Ectodermal cell (in vitro differentiated cells): ENCODE data around the gene CYP26C1. TPM values are rescaled to one million over a fixed set of nuclear protein-coding genes. Genes with fewer than 3 reads are reported as not detected.
A peak's percentile ranks its signal among the peaks of the same experiment; 100 is the strongest.

Source experiments
- H3K27ac ChIP-seq: 2 replicates; pipeline ENCODE4 v1.7.0; 2013; ENCODE audit warnings: mild to moderate bottlenecking, low read depth, low read length; ENCODE audit not compliant: insufficient read depth, poor library complexity, severe bottlenecking
- H3K27me3 ChIP-seq: 2 replicates; pipeline ENCODE4 v1.7.0; 2013; ENCODE audit warnings: mild to moderate bottlenecking, low read length; ENCODE audit not compliant: insufficient read depth, control insufficient read depth, poor library complexity, severe bottlenecking
- H3K36me3 ChIP-seq: one replicate; pipeline ENCODE4 v1.7.0; 2013; ENCODE audit warnings: low read length; ENCODE audit not compliant: control insufficient read depth, insufficient read depth
- H3K4me1 ChIP-seq: one replicate; pipeline ENCODE4 v1.7.0; 2013; ENCODE audit warnings: low read length; ENCODE audit not compliant: control insufficient read depth, insufficient read depth
- H3K4me3 ChIP-seq: 2 replicates; pipeline ENCODE4 v1.7.0; 2013; ENCODE audit warnings: low read depth, low read length, control low read depth; ENCODE audit not compliant: insufficient read depth
- H3K9me3 ChIP-seq: 2 replicates; pipeline ENCODE4 v1.7.0; 2013; ENCODE audit warnings: mild to moderate bottlenecking, low read length, moderate library complexity; ENCODE audit not compliant: control insufficient read depth
- WGBS, 2 experiments: methylation state at CpG; one replicate each; pipeline ENCODE4 v1.1.7; 2013; ENCODE audit warnings: missing lambda C conversion rate in 2 of 2; 5-methylcytosine and 5-hydroxymethylcytosine counted together
- polyA plus RNA-seq, 4 experiments: library from polyadenylated mRNA; stranded (reverse); fragments of 50-300 nt; gene quantifications; one replicate each; pipeline ENCODE4 v1.2.3, GENCODE V29; 2013

The CYP26C1 gene
- polyA plus RNA-seq (2013, experiment 1 of 4) = 76.8 TPM
- polyA plus RNA-seq (2013, experiment 2 of 4) = 47.8 TPM
- polyA plus RNA-seq (2013, experiment 3 of 4) = 56.7 TPM
- 56.4 TPM for polyA plus RNA-seq (2013, experiment 4 of 4)

DNA sequence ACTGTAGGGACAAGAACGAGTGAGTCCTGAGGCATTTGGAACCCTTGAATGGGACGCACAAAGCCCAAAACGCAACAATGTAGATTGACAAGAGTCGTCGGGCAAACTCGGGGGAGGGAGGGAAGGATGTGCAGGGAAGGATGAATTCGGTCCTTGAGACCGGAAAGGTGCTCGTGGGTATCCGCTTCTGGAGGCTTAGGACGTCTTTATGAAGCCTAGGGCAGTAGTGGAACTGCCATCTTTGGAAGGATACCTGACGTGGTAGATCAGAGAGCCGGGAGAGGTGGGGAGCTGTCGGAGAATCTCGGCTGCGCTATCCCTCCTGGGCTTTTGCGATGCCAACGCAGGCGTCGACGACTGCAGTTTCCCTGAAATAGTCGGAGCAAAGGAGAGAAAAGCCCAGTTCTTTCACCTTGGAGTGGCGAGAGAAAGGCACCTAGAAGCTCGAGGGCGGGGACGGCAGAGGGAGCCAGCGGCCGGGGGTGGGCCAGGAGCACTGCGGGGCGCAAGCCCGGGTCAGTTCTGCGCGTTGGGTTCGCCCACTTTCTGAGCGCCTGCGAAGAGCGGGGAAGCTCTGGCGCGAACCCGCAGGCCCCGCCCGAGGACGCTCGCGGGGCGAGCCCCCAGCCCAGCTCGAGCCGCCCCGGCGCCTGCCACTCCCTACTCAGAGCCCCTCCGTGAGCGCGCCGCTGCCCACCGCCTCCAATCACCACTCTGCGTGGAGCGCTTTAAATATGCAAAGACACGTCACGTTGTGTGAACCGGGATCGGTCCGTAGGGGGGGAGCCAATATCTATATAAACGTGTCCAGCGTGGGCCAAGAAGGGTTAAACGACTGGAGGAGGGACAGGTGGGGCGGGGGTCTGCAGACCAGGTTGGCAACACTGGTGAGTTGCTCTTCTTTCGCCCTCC is at the start of gene CYP26C1:
TSS of gene CYP26C1 (plus strand) at position 824 of the 912 bp plus-strand sequence. CDS start 466 bp downstream, outside the sequence.
- H3K27ac ChIP-seq = no peak within 1 kb of the TSS
- H3K36me3 ChIP-seq = no peaks in the 10 kb centered on the region
- H3K9me3 ChIP-seq = no peaks in the 10 kb centered on the region
- H3K4me1 ChIP-seq = peaks cover 3% of the 10 kb centered on the region
- H3K4me3 ChIP-seq = peak within 1 kb of the TSS; percentile 31
- peaks cover 69% of the 10 kb centered on the region for H3K27me3 ChIP-seq
- WGBS, 2 experiments = 9 to 10% methylated on average over 67 of the region's 67 CpGs

DNA sequence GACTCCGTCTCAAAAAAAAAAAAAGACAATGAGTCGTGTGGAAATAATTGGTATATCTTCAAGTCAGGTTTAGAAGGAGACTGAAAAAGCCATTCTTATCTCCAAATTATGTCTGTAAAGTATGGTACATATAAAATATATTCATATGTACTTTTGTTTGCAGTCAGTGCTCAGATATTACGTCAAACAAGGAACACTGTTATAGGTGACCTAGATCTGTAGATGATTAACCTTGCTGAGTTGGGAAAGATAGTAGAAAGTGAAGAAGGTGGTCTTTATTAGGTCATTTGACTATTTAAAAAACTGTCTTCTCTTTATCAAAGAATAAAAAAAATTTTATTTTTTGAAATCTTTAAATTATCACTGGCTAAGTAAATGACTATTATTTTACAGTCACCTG is 44.9 kb upstream of the CYP26C1 start:
- H3K36me3 ChIP-seq = no peaks in the 10 kb centered on the region
- no peaks in the 10 kb centered on the region for H3K9me3 ChIP-seq
- no peaks in the 10 kb centered on the region for H3K4me1 ChIP-seq
- no peaks in the 10 kb centered on the region for H3K27me3 ChIP-seq
- H3K27ac ChIP-seq = no peak overlapping the region
- H3K4me3 ChIP-seq = no peak overlapping the region
- 91 to 96% methylated on average over 3 of the region's 3 CpGs for WGBS, 2 experiments

GRCh38 chr10:93023013-93023650 is 37.5 kb upstream of the CYP26C1 start:
- no peaks in the 10 kb centered on the region for H3K9me3 ChIP-seq
- no peak overlapping the region for H3K4me3 ChIP-seq
- no peaks in the 10 kb centered on the region for H3K4me1 ChIP-seq
- H3K36me3 ChIP-seq = peaks cover 6% of the 10 kb centered on the region
- H3K27me3 ChIP-seq = no peaks in the 10 kb centered on the region
- WGBS, 2 experiments = 87 to 93% methylated on average over 3 to 4 of the region's 4 CpGs
- no peak overlapping the region for H3K27ac ChIP-seq

DNA sequence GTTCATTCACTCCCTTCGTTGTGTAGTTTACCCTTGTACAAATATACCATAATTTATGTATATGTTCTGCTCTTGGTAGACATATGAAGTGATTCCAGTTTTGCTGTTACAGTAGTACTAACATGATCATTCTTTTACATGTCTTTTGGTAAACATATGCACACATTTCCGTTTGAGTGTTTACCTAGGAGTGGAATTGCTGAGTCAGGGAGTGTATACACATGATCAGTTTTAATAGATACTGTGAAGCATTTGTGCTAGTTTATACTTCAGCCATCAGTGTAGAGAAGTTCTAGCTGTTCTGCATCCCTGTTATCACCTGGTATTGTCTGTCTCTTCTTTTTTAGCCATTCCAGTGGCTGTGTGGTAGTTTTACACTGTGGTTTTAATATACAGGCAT is 34.5 kb upstream of the CYP26C1 start:
- Histone ChIP-seq H3K36me3 (peaks cover 6% of the 10 kb centered on the region), H3K27ac (no peak overlapping the region), H3K27me3 (no peaks in the 10 kb centered on the region), H3K4me1 (no peaks in the 10 kb centered on the region), H3K4me3 (no peak overlapping the region), H3K9me3 (no peaks in the 10 kb centered on the region)
- WGBS, 2 experiments = 91 to 100% methylated on average over 1 of the region's 2 CpGs

GRCh38 chr10:93027508-93027907 is 33.1 kb upstream of the CYP26C1 start:
- H3K27ac ChIP-seq = no peak overlapping the region
- H3K36me3 ChIP-seq = peaks cover 6% of the 10 kb centered on the region
- H3K4me1 ChIP-seq = no peaks in the 10 kb centered on the region
- no peaks in the 10 kb centered on the region for H3K27me3 ChIP-seq
- no peak overlapping the region for H3K4me3 ChIP-seq
- H3K9me3 ChIP-seq = no peaks in the 10 kb centered on the region

DNA sequence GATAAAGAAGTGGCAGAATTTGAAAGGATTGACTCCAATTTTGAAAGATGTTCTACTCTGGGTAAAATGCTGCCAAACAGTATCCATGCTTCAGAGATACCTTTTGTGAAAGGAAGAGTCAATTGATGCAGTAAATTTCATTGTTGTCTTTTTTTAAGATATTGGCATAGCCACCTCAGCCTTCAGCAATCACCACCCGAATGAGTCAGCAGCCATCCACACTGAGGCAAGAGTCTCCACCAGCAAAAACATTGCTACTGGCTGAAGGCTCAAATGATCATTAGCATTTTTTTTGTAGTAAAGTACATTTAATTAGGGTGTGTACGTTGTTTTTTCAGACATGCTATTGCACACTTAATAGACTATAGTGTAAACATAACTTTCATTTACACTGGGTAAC is 31.7 kb upstream of the CYP26C1 start:
- Histone ChIP-seq H3K9me3 (no peaks in the 10 kb centered on the region), H3K36me3 (peaks cover 6% of the 10 kb centered on the region), H3K27me3 (no peaks in the 10 kb centered on the region), H3K4me3 (no peak overlapping the region), H3K4me1 (peaks cover 2% of the 10 kb centered on the region), H3K27ac (no peak overlapping the region)
- 94 to 100% methylated on average over 1 of the region's 2 CpGs for WGBS, 2 experiments

GRCh38 chr10:93030409-93030808 is 30.2 kb upstream of the CYP26C1 start:
- Histone ChIP-seq H3K4me1 (peaks cover 6% of the 10 kb centered on the region), H3K36me3 (peaks cover 6% of the 10 kb centered on the region), H3K9me3 (no peaks in the 10 kb centered on the region), H3K27ac (no peak overlapping the region), H3K4me3 (no peak overlapping the region), H3K27me3 (no peaks in the 10 kb centered on the region)

DNA sequence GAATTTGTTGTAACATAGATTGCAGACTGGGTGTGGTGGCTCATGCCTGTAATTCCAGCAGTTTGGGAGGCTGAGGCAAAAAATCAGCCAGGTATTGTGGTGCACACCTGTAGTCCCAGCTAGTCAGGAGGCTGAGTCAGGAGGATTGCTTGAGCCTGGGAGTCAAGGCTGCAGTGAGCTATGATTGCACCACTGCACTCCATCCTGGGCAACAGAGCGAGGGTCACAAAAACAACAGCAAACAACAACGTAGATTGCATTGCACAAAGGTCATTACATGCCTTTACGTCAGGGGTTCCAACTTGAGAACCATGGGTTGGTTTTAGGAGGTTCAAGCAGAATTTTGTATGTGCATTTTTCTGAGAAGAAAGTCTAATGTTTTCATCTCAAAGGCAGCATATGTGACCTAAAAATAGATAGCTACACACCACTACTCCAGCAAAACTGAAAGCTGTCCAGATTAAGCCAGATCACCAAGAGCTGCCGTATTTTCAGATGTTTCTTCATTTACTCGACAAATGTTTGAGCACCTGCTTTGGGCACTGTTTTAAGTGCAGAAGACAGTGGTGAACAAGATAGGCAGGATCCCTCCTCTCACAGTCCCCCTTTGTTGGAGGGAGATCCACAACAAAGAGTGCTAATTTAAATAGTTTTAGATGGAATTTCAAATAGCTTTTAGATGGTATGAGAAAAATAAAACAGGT is 28.3 kb upstream of the CYP26C1 start:
- Histone ChIP-seq H3K4me3 (no peak overlapping the region), H3K9me3 (no peaks in the 10 kb centered on the region), H3K36me3 (peaks cover 5% of the 10 kb centered on the region), H3K27ac (no peak overlapping the region), H3K27me3 (no peaks in the 10 kb centered on the region), H3K4me1 (peaks cover 6% of the 10 kb centered on the region)
- WGBS, 2 experiments = 88 to 92% methylated on average over 5 of the region's 5 CpGs

DNA sequence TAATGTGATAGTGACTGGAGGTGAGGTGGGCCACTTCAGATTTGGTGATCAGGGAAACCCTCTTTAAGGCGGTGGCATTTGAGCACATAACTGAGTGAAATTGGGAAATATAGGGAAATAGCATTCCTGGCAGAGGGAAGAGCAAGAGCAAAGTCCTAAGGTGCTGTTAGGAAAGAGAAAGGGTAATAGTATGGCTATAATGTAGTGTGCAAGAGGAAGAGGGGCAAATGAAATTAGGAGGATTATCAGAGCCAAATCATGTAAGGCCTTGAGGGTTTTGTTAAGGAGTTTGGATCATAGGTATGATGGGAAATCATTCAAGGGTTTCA is 27.8 kb upstream of the CYP26C1 start:
- Histone ChIP-seq H3K9me3 (no peaks in the 10 kb centered on the region), H3K27me3 (no peaks in the 10 kb centered on the region), H3K36me3 (no peaks in the 10 kb centered on the region), H3K4me3 (no peak overlapping the region), H3K27ac (no peak overlapping the region), H3K4me1 (peaks cover 6% of the 10 kb centered on the region)
- 90 to 95% methylated on average over 1 of the region's 1 CpG for WGBS, 2 experiments

GRCh38 chr10:93034426-93034825 is 26.2 kb upstream of the CYP26C1 start:
- 88 to 100% methylated on average over 1 of the region's 1 CpG for WGBS, 2 experiments
- H3K9me3 ChIP-seq = no peaks in the 10 kb centered on the region
- peaks cover 6% of the 10 kb centered on the region for H3K4me1 ChIP-seq

More at GRCh38 chr10:93034426-93034825, 26.2 kb upstream of the CYP26C1 start:
- H3K27me3 ChIP-seq = no peaks in the 10 kb centered on the region
- H3K27ac ChIP-seq = no peak overlapping the region
- H3K4me3 ChIP-seq = no peak overlapping the region
- no peaks in the 10 kb centered on the region for H3K36me3 ChIP-seq
